ENCODE data around the gene GNPTAB.
A peak's percentile ranks its signal among the peaks of the same experiment; 100 is the strongest.
"Not testable (repeated sequence)": the region's sequence is repeated elsewhere in the genome, so short reads cannot be mapped to it uniquely, and the experiment has no call there.

GNPTAB gene

DNA sequence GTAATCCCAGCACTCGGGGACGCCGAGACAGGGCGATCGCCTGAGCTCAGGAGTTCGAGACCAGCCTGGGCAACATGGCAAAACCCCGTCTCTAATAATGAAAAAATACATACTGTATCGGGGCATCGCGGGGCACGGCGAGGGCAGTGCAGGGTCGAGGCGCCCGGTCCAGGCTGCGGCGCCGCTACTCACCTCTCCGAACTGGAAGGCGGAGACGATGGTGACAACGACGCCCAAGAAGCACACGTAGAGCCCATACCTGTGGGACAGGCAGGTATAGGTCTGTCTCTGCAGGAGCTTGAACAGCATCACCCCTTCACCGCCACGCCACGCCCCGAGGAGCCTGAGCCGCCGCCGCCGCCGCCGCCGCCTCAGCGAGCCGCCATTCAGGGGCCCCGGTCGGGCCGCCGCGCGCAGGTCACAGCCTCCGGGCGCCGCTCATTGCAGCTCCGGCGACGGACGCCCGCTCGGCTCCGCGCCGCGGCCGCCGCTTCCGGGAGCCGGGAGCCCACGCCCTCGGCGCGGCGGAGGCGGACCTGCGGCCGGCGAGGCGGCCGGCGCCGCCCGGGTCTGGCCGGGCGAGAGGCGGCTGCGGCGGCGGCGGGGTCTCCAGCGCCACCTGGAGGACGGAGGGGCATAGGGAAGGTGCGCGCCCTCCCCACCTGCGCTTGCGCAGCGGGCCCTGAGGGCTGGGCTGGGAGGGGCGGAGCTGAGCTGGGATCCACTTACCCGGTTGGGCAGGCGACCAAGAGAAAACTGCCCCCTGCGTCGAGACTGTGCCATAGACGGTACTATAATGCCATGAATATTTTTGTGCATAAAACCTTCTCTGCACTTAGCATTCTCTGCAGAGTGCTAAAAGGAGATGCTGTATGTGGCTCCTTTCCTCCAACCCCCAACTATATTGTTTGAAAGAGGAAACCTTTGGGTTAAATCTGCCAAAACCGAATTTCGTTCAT, at the start of gene GNPTAB:
Gene GNPTAB (minus strand): TSS at position 593 of the 959 bp plus-strand sequence. CDS start 284 bp downstream, at position 309.
- DNase-seq: peak; percentile 88

DNA sequence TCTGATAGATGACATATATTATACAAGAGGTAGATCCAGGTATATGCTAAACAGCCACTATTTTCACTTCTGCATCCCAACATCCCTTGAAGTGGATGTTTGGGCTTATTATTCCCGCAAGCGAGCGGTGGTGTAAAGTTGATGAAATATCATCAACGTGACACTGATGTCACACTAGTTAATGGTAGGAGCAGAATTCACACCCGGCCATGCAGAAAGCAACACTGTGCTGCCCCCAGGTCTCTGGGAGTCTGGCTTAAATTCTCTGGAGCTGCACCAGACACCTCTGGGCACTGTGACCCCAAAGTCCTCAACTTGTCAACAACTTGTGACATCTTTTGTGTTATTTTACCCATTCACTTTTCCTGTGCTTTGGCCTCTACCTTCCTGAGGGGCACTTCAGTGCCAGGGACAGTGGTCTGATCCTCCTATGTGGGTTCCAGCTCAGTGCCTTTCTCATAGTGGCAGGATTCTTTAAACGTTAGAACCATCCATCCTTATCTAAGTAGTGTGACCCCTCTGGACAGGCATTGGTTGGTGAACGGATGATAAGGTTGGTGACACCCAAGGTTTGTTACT, 47.6 kb upstream of the GNPTAB start:
- no peak for DNase-seq

DNA sequence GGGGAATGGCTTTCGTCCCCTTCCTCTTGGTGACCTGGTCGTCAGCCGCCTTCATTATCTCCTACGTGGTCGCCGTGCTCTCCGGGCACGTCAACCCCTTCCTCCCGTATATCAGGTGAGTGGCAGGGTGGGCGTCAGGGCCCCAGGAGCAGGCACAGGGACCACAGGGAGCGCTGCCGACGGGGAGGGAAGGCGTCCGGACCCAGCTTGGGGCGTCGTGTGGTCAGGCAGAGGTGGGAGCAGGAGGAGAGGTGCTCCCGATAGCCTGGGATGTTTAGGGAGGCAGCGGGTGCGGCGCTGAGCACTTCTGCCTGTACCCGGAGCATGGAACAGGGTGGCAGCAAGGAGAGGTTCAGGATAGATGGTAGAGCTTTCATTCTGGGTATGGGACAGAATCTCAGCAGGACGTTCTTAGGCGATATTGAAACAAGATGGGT, 47.1 kb upstream of the GNPTAB start:
- DNase-seq: no peak

DNA sequence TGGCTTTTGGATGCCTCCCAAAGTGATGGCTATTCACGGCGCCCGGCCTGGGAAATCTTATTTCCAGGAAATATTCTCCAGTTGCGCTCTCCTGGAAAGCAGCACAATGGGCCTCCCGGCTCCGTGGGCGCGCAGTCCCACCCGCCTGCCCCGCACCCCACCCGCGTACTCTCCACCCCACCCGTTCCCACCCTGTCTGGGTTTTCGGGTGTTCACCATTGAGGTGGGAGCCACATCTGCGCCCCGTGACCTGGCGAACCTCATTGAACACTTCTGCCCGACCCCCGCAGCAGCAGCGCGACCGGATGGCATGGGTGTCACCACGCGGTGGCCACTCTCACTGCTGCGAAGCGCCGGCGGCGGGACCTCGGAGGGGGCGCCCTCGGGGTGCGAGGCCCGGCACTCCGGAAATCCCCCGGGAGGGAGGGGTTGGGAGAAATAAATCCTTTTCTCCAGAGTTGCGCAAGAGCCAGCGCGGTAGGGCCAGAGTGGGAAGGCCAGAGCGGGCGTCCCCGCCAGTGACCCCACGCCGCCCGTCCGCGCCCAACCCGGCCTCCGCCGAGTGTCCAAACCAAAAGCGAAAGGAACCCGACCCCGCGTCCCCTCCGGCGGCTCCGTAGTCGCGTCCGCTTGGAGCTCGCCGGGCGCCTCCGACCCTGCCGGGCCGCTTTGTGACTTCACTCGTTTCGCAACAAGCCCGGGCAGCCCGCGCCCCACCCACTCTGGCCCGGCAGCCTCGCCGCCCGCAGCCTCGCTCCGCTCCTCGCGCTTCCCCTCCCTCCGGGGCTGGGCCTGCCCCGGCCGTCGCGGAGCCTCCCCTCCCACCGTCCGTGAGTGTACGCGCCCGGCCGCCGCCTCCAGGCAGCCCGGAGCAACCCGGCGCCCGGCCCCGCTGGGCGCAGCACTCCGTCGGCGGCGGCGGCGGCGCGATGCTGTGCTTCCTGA, 46.4 kb upstream of the GNPTAB start, which contains the start of gene DRAM1:
Gene DRAM1 (plus strand): TSS at position 720 of the 945 bp plus-strand sequence. CDS start 210 bp downstream, at position 930.
- DNase-seq: peak; percentile 47

DNA sequence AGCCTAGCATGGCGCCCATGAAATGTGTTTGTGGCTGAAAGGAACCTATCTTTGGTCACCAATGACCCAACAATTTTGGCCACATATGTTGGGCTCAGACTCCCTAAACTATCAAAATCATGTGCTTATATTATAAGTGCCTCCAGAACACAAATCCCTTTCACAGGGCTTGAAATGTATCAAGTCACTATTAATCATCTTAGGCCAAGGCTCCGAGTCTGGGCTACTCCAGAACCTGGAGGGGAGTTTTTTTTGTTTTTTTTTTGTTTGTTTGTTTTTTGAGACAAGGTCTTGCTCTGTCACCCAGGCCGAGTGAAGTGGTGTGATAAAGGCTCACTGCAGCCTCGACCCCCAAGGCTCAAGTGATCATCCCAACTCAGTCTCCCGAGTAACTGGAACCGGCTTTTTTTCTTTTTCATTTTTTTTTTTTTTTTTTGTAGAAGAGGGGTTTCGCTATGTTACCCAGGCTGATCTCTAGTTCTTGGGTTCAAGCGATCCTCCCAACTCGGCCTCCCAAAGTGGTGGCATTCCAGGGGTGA, 45.6 kb upstream of the GNPTAB start:
- no peak for DNase-seq

DNA sequence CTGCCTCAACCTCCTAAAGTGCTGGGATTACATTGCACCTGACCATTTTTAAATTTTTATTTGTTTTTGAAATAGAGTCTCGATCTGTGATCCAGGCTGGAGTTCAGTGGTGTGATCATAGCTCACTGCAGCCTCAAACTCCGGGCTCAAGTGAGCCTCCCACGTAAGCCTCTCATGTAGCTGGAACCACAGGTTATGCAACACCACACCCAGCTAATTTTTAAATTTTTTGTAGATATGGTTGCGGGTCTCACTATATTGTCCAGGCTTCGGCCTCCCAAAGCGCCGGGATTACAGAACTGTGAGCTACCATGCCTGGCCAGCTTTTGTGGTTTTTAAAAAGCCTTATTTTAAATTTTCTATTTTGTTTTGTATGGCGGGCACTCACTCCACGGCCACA, 44.4 kb upstream of the GNPTAB start:
- no peak for DNase-seq

DNA sequence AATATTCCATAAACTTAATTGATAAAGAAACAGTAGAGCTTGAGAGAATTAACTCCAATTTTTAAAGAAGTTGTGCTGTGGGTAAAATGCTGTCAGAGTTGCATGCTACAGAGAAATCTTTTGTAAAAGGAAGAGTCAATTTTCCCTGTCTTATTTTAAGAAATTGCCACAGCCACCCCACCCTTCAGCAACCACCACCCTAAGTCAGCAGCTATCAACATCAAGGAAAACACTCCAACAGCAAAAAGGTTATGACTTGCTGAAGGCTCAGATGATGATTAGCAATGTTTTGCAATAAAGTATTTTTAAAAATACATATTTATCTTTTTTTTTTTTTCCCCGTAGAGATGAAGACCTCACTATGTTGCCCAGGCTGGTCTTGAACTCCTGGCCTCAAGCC, 40.2 kb upstream of the GNPTAB start:
- DNase-seq: no peak

DNA sequence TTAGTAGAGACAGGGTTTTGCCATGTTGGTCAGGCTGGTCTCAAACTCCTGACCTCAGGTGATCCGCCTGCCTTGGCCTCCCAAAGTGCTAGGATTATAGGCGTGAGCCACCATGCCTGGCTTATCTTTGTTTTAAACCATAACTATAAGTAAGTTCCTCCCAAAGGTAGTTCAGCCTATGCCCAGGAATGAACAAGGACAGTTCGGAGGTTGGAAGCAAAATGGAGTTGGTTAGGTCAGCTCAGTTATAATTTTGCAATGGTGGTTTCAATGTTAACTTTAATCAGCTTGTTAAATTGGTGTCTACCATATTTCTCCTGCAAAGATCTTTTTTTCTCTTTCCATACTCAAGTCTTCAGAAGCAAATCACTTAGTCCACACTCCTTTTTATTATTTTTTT, 36.9 kb upstream of the GNPTAB start:
- not testable (repeated sequence) for DNase-seq

DNA sequence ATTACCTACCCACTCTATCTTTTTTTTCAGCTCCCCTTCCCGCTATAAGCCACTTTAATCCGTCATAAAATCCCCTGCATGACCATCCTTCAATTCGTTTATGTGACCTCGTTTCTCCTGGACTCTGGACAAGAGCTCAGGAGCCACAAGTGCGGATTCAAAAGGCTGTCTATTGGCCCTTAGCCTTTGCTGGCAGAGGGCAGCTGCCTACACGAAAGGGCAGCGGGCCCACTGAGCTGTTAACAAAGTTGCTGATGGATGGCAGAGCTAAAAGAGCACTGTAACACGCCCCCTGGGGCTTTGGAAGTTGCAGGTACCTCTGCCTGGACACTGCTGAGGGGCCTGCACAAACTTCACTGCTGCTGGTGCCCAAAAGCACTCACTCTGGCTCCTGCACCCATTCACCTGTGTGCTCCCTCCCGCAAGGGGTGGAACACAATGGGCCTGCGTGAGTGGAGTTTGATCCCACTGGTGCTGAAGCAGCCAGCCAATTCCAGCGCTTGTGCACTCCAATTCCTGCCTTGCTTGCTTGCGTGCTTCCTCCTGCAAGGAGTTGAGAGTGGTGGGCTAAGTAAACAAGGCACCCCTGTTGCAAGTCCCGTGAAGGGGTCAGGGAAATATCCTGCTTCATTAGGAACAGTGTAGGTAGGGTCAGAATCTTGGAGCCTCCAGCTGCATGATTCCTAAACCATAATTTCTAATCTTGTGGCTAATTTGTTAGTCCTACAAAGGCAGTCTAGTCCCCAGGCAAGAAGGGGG, 36.0 kb upstream of the GNPTAB start:
- DNase-seq: no peak

DNA sequence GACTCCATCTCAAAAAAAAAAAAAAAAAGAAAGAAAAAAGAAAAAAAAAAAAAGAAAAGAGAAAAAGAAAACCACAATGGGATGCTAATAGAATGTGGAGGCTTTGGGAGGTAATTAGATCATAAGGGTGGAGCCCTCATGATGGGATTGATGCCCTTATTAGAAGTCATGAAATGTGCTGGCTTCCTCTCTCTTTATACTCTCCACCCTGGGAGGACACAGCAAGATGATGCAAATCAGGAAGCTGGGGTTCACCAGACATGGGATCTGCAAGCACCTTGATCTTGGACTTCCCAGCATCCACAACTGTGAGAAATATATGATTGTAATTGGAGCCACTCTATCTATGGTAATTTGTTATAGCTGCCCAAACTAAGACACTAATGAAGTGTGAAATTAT, 33.2 kb upstream of the GNPTAB start:
- no peak for DNase-seq

DNA sequence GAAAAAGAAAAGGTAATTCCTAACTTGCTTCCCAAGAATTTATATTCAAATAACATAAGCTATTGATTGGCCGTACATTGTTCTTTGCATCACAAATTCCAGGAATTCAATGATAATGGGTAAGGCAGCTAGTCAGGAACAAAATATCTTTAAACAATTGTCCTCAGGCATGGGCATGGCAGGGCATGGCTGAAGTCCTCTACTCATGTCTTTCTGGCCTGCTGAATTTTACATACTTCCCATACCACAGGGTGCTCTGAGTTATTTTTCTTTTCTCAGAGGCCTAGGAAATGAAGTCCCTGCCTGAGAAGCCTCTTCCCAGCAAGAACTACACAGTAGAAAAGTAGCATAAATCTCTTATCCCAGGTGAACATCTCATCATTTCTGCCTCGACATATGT, 31.5 kb upstream of the GNPTAB start:
- DNase-seq: no peak

DNA sequence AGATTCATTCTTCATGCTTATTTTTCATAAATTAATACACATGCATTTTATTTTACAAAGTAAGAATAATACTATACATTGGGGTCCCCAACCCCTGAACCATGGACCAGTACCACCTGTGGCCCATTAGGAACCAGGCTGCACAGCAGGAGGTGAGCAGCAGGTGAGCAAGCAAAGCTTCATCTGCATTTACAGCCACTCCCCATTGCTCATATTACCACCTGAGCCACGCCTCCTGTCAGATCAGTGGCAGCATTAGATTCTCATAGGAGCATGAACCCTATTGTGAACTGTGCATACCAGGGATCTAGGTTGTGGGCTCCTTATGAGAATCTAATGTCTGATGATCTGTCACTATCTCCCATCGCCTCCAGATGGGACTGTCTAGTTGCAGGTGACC, 30.9 kb upstream of the GNPTAB start:
- not testable (repeated sequence) for DNase-seq

DNA sequence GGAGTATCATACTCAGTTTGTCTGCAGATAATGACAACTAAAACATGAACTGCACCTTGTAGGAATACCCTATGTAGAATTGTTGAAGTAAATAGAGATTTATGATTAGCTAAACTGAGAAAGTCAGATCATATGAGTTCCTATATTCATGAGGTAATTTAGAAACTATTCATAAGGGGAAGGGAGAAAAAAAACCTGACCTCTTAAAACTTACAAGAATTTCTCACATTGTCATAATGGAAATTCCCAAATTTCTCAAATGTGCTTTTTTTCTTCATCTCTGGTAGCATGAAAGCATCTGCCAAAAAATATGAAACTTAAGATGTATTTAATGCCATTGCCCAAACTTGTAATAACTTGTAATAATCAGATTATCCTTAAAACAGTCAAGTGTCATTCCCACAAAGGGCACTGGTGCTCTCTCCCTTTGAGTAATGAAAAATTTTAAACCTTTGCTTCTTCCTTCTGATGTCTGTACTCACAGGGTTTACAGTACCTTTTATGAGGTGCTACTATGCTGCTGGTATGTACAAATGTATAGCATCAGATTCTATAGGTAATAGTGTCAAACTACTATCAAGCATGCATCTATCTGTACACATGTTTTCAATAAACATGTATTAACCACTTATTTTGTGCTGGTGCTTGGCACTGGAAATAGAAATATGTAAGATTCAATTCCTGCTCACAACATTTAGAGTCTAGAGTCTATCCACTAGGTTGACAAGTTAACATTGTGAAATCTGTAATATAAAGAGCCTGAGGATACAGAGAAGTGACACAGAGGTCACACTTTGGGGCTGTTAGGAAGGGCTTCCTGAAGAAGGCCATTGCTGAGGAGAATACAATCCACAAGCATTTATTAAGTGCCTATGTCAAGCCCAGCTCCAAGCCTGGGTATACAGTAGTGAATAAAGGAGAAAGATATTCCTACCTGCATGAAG, 29.2 kb upstream of the GNPTAB start:
- DNase-seq: no peak

DNA sequence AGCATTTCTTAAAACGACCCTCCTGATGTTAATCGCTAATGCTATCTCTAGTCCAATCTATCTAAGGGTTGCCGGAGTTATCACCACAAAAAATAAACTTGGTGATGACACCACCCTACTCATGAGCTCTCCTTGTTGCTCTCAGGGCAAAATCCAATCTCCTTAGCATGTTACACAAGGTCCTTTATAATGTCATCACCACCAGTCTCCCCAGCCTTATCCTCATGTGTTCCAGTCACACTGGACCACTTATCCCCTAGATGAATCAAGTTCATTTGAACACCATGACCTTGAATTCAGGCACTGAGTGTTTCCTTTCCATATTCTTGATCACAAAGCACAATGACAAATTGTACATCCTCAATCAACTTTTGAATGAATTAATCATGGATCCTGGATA, 27.6 kb upstream of the GNPTAB start:
- DNase-seq: no peak

DNA sequence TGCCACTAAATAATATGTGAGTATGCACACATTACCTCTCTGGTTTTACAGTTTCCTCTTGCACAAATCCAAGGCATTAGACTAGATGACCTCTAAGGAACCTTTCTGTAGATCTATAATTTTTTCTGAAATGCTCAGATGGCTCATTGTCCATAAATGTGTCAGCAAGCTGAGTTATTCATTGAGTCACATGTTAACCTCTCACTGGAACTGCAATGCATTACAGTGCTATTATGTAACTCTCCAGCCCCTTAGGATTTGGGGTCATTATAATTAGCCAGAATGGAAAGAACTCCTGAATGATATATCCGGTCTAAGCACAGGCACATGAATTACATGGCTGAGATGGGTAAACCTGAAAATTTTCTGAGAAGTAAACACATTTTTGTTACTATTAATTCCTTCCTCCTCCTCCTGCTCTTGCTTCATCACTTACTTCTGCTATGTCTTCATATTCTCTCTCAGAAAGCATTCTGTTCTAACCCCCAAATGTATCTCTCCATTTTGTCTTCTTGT, 26.3 kb upstream of the GNPTAB start:
- no peak for DNase-seq

DNA sequence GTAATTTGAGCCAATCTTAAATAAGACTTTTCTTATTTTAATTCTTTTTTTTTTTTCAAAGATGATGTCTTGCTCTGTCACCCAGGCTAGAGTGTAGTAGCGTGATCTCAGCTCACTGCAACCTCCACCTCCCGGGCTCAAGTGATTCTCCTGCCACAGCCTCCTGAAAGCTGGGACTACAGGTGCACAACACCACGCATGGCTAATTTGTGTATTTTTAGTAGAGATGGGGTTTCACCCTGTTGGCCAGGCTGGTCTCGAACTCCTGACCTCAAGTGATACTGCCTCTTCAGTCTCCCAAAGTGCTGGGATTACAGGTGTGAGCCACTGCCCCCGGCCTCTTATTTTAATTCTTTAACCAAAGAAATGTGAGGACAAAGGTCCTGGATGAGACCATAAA, 25.9 kb upstream of the GNPTAB start:
- not testable (repeated sequence) for DNase-seq

DNA sequence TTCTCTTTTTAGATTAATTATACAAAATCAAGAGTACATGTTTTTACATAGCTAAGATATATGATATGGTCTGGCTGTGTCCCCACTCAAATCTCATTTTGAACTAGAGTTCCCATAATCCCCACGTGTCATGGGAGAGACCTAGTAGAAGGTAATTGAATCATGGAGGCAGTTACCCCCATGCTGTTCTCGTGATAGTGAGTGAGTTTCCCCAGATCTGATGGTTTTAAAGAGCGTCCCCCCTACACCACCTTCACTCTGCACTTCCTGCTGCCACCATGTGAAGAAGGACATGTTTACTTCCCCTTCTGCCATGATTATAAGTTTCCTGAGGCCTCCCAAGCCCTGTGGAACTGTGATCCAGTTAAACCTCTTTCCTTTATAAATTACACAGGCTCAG, 25.2 kb upstream of the GNPTAB start:
- no peak for DNase-seq

DNA sequence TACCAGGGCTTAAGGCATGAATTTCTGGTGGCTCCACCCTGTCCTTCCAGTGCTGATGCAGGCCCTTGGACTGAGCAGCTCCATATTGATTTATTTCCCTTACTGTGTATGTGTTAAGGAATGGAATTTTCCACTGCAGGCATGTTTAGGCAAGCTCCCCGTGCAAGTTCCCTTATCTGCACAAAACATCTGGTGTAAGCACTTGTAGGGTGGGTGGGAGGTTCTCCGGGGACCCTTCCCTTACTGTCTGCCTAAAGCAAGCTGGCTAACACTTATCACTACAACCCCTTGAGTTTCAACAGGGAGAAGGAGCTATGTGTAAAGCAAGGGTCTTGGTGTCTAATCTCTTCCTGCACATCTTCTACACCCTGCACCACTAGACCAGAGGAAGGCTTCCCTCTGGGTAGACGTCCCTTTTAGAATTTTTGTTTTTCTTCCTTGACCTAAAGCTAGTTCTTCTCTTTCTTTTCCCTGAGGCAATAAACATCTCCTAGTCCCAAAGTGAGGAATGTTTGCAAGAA, 24.7 kb upstream of the GNPTAB start:
- DNase-seq: peak; percentile 5

DNA sequence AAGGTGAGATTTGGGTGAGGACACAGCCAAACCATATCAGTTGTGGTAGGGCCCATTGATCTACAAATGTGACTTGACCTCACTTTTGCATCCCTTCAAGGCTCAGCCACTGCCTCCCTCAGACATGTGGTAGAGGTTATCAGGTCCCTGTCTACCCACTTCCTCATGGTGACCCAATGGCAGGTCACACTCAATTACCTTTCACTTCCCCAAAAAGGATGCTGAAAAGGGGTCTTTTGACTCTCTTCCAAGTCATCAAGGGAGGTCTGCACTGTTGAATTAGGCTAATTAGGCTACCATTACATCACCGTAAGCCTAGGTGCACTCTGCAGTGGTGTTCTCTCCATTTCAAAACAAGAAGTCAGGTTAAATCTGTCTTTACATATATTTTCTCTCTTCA, 24.0 kb upstream of the GNPTAB start:
- no peak for DNase-seq

DNA sequence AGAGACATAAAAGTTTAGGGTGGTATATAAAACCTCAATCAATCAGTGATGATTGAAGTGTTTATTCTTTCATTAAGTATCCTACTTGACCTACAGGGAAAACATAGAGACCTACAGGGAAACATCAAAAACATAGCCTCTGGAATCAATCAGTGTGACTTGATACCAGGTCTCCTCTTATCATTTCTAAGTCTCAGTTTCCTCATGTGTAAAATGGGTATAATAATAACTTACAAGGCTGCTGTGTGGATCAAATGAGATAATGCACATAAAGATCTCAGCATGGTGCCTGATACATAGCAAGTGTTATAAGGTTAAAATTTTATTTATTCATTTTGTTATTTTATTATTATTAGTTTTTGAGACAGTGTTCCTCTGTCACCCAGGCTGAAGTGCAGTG, 22.2 kb upstream of the GNPTAB start:
- DNase-seq: no peak

Measured in NCI-H2171 (cell line).